Prostate gland (tissue), 2 donors: Measurements from ENCODE around the gene DDX46.

Experiments
- POLR2A ChIP-seq: fragments of 450-650 bp; IDR thresholded peaks from one replicate; pipeline ENCODE4 v1.6.1; 2016; ENCODE audit warnings: antibody characterized with exemption, mild to moderate bottlenecking
- TF ChIP-seq, protein P1 (sequence below), 4 experiments: fragments of 200-600 bp in 2 of 4; fragments of 450-650 bp in 2 of 4; sonication (generic) in 2 of 4; IDR thresholded peaks; 1 replicate in 3 of 4; 2 replicates in 1 of 4; pipeline ENCODE4 v1.5.1; 2016 to 2019; ENCODE audit warnings: antibody characterized with exemption in 4 of 4, mild to moderate bottlenecking in 2 of 4, moderate library complexity in 2 of 4

GRCh38 chr5:134769206-134769605 lies 10.6 kb downstream of the DDX46 start:
- TF ChIP-seq, protein P1, sequence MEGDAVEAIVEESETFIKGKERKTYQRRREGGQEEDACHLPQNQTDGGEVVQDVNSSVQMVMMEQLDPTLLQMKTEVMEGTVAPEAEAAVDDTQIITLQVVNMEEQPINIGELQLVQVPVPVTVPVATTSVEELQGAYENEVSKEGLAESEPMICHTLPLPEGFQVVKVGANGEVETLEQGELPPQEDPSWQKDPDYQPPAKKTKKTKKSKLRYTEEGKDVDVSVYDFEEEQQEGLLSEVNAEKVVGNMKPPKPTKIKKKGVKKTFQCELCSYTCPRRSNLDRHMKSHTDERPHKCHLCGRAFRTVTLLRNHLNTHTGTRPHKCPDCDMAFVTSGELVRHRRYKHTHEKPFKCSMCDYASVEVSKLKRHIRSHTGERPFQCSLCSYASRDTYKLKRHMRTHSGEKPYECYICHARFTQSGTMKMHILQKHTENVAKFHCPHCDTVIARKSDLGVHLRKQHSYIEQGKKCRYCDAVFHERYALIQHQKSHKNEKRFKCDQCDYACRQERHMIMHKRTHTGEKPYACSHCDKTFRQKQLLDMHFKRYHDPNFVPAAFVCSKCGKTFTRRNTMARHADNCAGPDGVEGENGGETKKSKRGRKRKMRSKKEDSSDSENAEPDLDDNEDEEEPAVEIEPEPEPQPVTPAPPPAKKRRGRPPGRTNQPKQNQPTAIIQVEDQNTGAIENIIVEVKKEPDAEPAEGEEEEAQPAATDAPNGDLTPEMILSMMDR (IDR thresholded peaks at IDR 0.05), result no peak
- no peak for TF ChIP-seq POLR2A
